PFSK-1 (cell line): ENCODE results near the gene CCSER1.

Source experiments
- FOXP2 ChIP-seq: optimal IDR thresholded peaks from 2 replicates; pipeline ENCODE3; 2011; ENCODE audit warnings: borderline replicate concordance, control low read depth, inconsistent platforms; ENCODE audit not compliant: insufficient read depth; ENCODE audit errors: extremely low read length, extremely low read depth
- POLR2AphosphoS5 ChIP-seq: IDR thresholded peaks from 2 replicates; pipeline ENCODE4 v1.6.1; 2012; ENCODE audit warnings: low read depth, mild to moderate bottlenecking, control low read depth, low read length, moderate library complexity
- REST ChIP-seq, 2 experiments: IDR thresholded peaks; 2 replicates each; pipeline versions ENCODE4 v1.6.1 to v1.8.0; 2011 to 2012; ENCODE audit warnings: low read depth in 2 of 2, low read length in 2 of 2, control low read depth in 1 of 2, inconsistent platforms in 1 of 2, mild to moderate bottlenecking in 1 of 2, moderate library complexity in 1 of 2; ENCODE audit not compliant: insufficient read depth in 1 of 2
- SIN3A ChIP-seq: IDR thresholded peaks from 2 replicates; pipeline ENCODE4 v1.6.1; 2012; ENCODE audit warnings: mild to moderate bottlenecking, low read length, moderate library complexity, borderline replicate concordance; ENCODE audit not compliant: insufficient read depth
- TAF1 ChIP-seq: IDR thresholded peaks from 2 replicates; pipeline ENCODE4 v1.6.1; 2012; ENCODE audit warnings: low read length, control low read depth, borderline replicate concordance; ENCODE audit not compliant: insufficient read depth

CCSER1 gene

DNA sequence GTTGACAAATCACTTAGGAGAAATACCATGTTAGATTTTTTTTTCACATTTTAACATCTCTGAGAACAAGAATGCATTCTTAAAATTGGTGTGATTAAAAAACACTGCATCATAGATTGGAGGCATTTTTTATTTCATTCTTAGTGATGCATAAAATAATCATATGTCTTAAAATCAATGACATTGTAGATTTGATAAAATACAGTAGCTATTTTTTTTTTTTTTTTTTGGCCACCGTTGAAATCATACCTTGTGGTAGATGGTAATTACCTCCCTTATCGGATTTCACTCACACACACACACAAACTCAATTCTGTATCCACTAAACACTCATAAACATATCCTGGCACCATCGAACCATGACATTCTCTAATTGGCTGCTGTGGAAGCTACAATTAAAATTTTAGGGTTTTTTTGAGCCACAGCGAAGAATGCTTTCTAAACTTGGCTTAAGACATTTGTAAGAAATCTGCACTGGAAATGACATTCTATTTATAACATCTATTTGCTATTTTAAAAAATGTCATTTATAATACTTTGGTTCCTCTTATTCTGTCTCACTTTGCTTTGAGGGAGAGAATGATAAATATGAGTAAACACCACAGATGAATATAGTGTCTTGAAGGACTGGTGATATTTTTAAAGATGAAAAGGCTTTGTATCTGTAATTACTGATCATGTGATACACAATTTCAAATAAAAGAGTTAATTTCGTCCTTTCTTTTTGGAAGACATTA is 60.1 kb downstream of the CCSER1 start:
- TF ChIP-seq REST (IDR thresholded peaks at IDR 0.05; ENCODE audit: insufficient read depth in 1 of 2, low read depth in 2 of 2, low read length in 2 of 2): no peak
- no peak for TF ChIP-seq TAF1
- TF ChIP-seq FOXP2: no peak
- no peak for TF ChIP-seq POLR2AphosphoS5

DNA sequence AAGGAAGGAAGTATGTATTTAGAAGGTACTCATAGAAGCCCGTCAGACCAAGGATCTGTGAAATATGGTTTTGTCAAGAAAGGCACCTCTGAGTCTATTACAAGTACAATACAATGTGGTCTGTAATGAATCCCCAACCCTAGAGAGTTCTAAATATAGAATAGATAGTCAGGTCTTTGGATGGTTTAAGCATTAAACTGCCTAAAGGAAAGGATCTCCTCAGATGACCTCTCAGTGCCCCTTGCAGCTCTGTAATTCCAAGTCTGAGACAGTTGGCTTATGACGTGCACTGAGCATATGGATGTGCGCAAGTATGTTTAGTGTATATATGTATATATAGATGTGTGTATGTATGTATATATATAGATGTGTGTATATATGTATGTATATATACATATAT is 62.0 kb downstream of the CCSER1 start:
- TF ChIP-seq TAF1: no peak
- TF ChIP-seq FOXP2: no peak
- TF ChIP-seq POLR2AphosphoS5: no peak
- no peak for TF ChIP-seq SIN3A
- TF ChIP-seq REST (IDR thresholded peaks at IDR 0.05; ENCODE audit: insufficient read depth in 1 of 2, low read depth in 2 of 2, low read length in 2 of 2): no peak

GRCh38 chr4:90189946-90190345 is 62.8 kb downstream of the CCSER1 start:
- no peak for TF ChIP-seq SIN3A
- no peak for TF ChIP-seq REST (IDR thresholded peaks at IDR 0.05; ENCODE audit: insufficient read depth in 1 of 2, low read depth in 2 of 2, low read length in 2 of 2)
- no peak for TF ChIP-seq POLR2AphosphoS5
- TF ChIP-seq FOXP2: no peak
- TF ChIP-seq TAF1: no peak

GRCh38 chr4:90190525-90190924 is 63.3 kb downstream of the CCSER1 start:
- no peak for TF ChIP-seq FOXP2
- no peak for TF ChIP-seq REST (IDR thresholded peaks at IDR 0.05; ENCODE audit: insufficient read depth in 1 of 2, low read depth in 2 of 2, low read length in 2 of 2)
- TF ChIP-seq TAF1: no peak
- no peak for TF ChIP-seq POLR2AphosphoS5
- no peak for TF ChIP-seq SIN3A
